GM19328 (cell line): Measurements from ENCODE around the gene STK32C.

Experiments used
- ATAC-seq: cut with Tn5 transposase; IDR thresholded peaks from one replicate; pipeline ENCODE4 v1.9.1; 2021; ENCODE audit warnings: mild to moderate bottlenecking, moderate library complexity; ENCODE audit not compliant: unreplicated experiment

The STK32C gene

GRCh38 chr10:132250481-132251475 lies 57.0 kb downstream of the STK32C start:
- ATAC-seq, result no peak

- ATAC-seq, result no peak
These were observed 57.9 kb downstream of the STK32C start for GRCh38 chr10:132249824-132250375.

- ATAC-seq, result no peak
These were observed 58.5 kb downstream of the STK32C start for GRCh38 chr10:132249226-132249724.

GRCh38 chr10:132248455-132249225 lies 59.1 kb downstream of the STK32C start:
- no peak for ATAC-seq

- no peak for ATAC-seq
These were observed 59.8 kb downstream of the STK32C start for GRCh38 chr10:132247943-132248342.

- ATAC-seq, result no peak
These were observed 61.5 kb downstream of the STK32C start for GRCh38 chr10:132246296-132246695.

- ATAC-seq, result no peak
These were observed 62.7 kb downstream of the STK32C start for GRCh38 chr10:132245056-132245455.

GRCh38 chr10:132243626-132244025 lies 64.1 kb downstream of the STK32C start:
- ATAC-seq, result no peak

- no peak for ATAC-seq
These were observed 64.6 kb downstream of the STK32C start for GRCh38 chr10:132243141-132243540.

- ATAC-seq, result no peak
These were observed 65.5 kb downstream of the STK32C start for GRCh38 chr10:132242103-132242840.

GRCh38 chr10:132241496-132241895 lies 66.3 kb downstream of the STK32C start:
- no peak for ATAC-seq

- no peak for ATAC-seq
These were observed 66.7 kb downstream of the STK32C start for GRCh38 chr10:132241086-132241485.

GRCh38 chr10:132240581-132240980 lies 67.2 kb downstream of the STK32C start:
- ATAC-seq, result no peak

GRCh38 chr10:132240156-132240555 lies 67.6 kb downstream of the STK32C start:
- no peak for ATAC-seq

- ATAC-seq, result no peak
These were observed 68.4 kb downstream of the STK32C start for GRCh38 chr10:132239126-132240031.

GRCh38 chr10:132238371-132239125 lies 69.2 kb downstream of the STK32C start:
- ATAC-seq, result no peak

GRCh38 chr10:132237871-132238270 lies 69.9 kb downstream of the STK32C start:
- ATAC-seq, result no peak

- ATAC-seq, result no peak
These were observed 70.4 kb downstream of the STK32C start for GRCh38 chr10:132237396-132237795.

GRCh38 chr10:132236881-132237280 lies 70.9 kb downstream of the STK32C start:
- ATAC-seq, result no peak
